ENCODE results near the gene TCEA2. TPM values are rescaled to one million over a fixed set of nuclear protein-coding genes. Genes with fewer than 3 reads are reported as not detected.

The TCEA2 gene
- total and polyA plus RNA-seq, 9 of the 15 experiments (the other 6 are each of a cell fraction or from before 2014, with no cell fraction given) = 1.4 to 28.7 (median 5.4) TPM

GRCh38 chr20:64063389-64064144, 569 bp downstream of the TCEA2 start (continued):
- peak; percentile 8 for TF ChIP-seq SAP30 (IDR thresholded peaks at IDR 0.05; ENCODE audit: borderline replicate concordance, insufficient read depth, low read depth, low read length, poor library complexity, severe bottlenecking)
- 0 out of 2 replicates have a peak, but pooled peaks have one; percentile 10 for TF ChIP-seq ZBTB7A (IDR thresholded peaks at IDR 0.05; ENCODE audit: borderline replicate concordance, control insufficient read depth, low read depth, low read length)
- TF ChIP-seq, protein P1, sequence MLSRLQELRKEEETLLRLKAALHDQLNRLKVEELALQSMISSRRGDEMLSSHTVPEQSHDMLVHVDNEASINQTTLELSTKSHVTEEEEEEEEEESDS (CRISPR knock-in tag; IDR thresholded peaks at IDR 0.05) = no peak
- TF ChIP-seq SAFB (IDR thresholded peaks at IDR 0.05; ENCODE audit: borderline replicate concordance, low read depth, low read length) = no peak
- TF ChIP-seq ETS1 (conservative IDR thresholded peaks at IDR 0.05; ENCODE audit: control insufficient read depth, low read depth, low read length) = 0 out of 2 replicates have a peak, but pooled peaks have one; percentile 16
- 0 out of 2 replicates have a peak, but pooled peaks have one; percentile 19 for TF ChIP-seq ZNF263 (CRISPR knock-in tag; IDR thresholded peaks at IDR 0.05; ENCODE audit: borderline replicate concordance)

DNA sequence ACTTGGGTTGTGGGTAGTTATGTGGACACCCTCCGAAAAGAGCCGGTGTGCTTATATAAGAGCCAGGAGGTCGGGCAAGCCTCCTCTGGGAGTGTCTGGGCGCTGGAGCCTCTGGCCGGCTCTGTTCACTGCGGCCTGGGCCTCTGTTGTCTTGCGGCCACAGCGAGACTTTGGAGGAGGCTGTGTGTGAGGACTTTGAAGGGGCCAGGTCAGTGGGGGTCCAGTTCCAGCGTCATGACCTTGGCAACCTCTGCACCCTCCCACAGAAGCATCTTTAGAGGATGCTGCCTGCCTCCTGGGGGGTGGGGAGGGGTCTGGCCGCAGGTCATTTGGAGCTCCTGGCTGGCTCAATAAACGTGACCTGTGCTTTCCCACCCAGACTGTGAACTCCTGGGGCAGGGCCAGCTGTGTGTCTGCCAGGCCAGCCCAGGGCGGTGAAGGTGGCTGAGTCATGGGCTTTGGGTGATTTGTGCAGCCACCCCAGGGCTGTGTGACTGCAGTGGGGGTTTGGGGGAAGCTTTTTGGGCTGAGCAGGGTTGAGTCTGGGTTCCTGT, 1.2 kb downstream of the TCEA2 start:
- ChIA-PET CTCF (ENCODE audit: low intra/inter-chr PET ratio) (no interaction called here), POLR2A (interaction anchor here (0.8 to 1.4 kb wide), 2 partner anchors 9 to 10 kb away, joined by 3 to 4 read pairs; no protein-coding TSS in a partner anchor)
- no peak for FAIRE-seq
- TF ChIP-seq SAFB (IDR thresholded peaks at IDR 0.05; ENCODE audit: borderline replicate concordance, low read depth, low read length) (no peak), ARHGAP35 (IDR thresholded peaks at IDR 0.05; ENCODE audit: partially characterized antibody) (no peak), RAD51 (IDR thresholded peaks at IDR 0.05; ENCODE audit: borderline replicate concordance, low read depth) (no peak), LEF1 (IDR thresholded peaks at IDR 0.05) (no peak), POLR2G (IDR thresholded peaks at IDR 0.05; ENCODE audit: low read depth, low read length) (0 out of 2 replicates have a peak, but pooled peaks have one; percentile 25), ATF2 (CRISPR knock-in tag; IDR thresholded peaks at IDR 0.05) (no peak), CHD1 (IDR thresholded peaks at IDR 0.05; ENCODE audit: low read length) (no peak)
- TF ChIP-seq, protein P2, sequence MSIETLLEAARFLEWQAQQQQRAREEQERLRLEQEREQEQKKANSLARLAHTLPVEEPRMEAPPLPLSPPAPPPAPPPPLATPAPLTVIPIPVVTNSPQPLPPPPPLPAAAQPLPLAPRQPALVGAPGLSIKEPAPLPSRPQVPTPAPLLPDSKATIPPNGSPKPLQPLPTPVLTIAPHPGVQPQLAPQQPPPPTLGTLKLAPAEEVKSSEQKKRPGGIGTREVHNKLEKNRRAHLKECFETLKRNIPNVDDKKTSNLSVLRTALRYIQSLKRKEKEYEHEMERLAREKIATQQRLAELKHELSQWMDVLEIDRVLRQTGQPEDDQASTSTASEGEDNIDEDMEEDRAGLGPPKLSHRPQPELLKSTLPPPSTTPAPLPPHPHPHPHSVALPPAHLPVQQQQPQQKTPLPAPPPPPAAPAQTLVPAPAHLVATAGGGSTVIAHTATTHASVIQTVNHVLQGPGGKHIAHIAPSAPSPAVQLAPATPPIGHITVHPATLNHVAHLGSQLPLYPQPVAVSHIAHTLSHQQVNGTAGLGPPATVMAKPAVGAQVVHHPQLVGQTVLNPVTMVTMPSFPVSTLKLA (conservative IDR thresholded peaks at IDR 0.05) = no peak

More for the DNA sequence above, 1.2 kb downstream of the TCEA2 start:
- intact Hi-C loops (cut with micrococcal nuclease) = no loop called here
- WGBS (ENCODE audit: insufficient coverage, low coverage, missing lambda C conversion rate) = 53% methylated on average over 11 of the region's 12 CpGs
- Histone ChIP-seq H3K79me2 (ENCODE audit: control insufficient read depth, insufficient read depth, low read length) (peaks cover 4% of the 10 kb centered on the region; the same call in 2 of the 3 replicates), H3K4me2 (ENCODE audit: insufficient read depth, low read length) (peak overlapping the region; percentile 80), H3K27me3 (ENCODE audit: control insufficient read depth in 2 of 2, insufficient read depth in 2 of 2, low read length in 2 of 2) (no peaks in the 10 kb centered on the region), H3K4me1 (replicated peaks in 1 of 2; ENCODE audit: control insufficient read depth in 2 of 2, insufficient read depth in 2 of 2, low read length in 2 of 2) (peaks cover 34 to 70% of the 10 kb centered on the region in 2 experiments), H4K20me1 (replicated peaks; ENCODE audit: control insufficient read depth, insufficient read depth, low read length) (no peaks in the 10 kb centered on the region), H2AFZ (ENCODE audit: low read depth, low read length) (no peak overlapping the region), H3K9ac (ENCODE audit: insufficient read depth in 1 of 2, low read depth in 2 of 2, low read length in 2 of 2) (peak overlapping the region in 1 of 2 experiments; percentile 37; a peak in 1 of 4 replicates), H3K9me3 (replicated peaks; ENCODE audit: control insufficient read depth, insufficient read depth, low read depth, low read length) (no peaks in the 10 kb centered on the region), H3K4me3 (peak overlapping the region; percentile 97; the same call in 1 of the 2 replicates), H3K27ac (ENCODE audit: extremely low read depth, low read depth, low read length) (no peak overlapping the region), H3K36me3 (ENCODE audit: control insufficient read depth, insufficient read depth, low read length) (no peaks in the 10 kb centered on the region), H3K9me1 (ENCODE audit: control insufficient read depth, insufficient read depth, low read length) (peaks cover 3% of the 10 kb centered on the region)
- ATAC-seq = no peak
- BruUV-seq (replicated peaks) = no TSS peak
- DNase-seq (ENCODE audit: extremely low read depth in 1 of 4, low spot score in 3 of 4) = no peak
- in situ Hi-C loops (cut with MboI) = no loop called here
